SJCRH30 (cell line): ENCODE results near the gene ISOC2. TPM values are rescaled to one million over a fixed set of nuclear protein-coding genes. Genes with fewer than 3 reads are reported as not detected.
"Not testable (repeated sequence)": the region's sequence is repeated elsewhere in the genome, so short reads cannot be mapped to it uniquely, and the experiment has no call there.

Experiments
- DNase-seq, 2 experiments: peaks; one replicate each; pipeline ENCODE4 v3.0.0-alpha.2; 2015 to 2020
- H3K27ac ChIP-seq: fragments of 250-450 bp; sonication (Bioruptor Pico); 2 replicates; pipeline ENCODE4 v1.5.1; 2020; ENCODE audit warnings: mild to moderate bottlenecking, moderate library complexity
- H3K27me3 ChIP-seq: fragments of 250-450 bp; sonication (Bioruptor Pico); 2 replicates; pipeline ENCODE4 v1.5.1; 2020; ENCODE audit warnings: mild to moderate bottlenecking, moderate library complexity
- H3K36me3 ChIP-seq: fragments of 250-450 bp; sonication (Bioruptor Pico); 2 replicates; pipeline ENCODE4 v1.5.1; 2020; ENCODE audit warnings: mild to moderate bottlenecking, moderate library complexity
- H3K4me1 ChIP-seq: fragments of 250-450 bp; sonication (Bioruptor Pico); 2 replicates; pipeline ENCODE4 v1.5.1; 2020; ENCODE audit warnings: mild to moderate bottlenecking, moderate library complexity
- H3K4me3 ChIP-seq: fragments of 250-450 bp; sonication (Bioruptor Pico); 2 replicates; pipeline ENCODE4 v1.5.1; 2020; ENCODE audit warnings: mild to moderate bottlenecking, moderate library complexity
- H3K9me3 ChIP-seq: fragments of 250-450 bp; sonication (Bioruptor Pico); replicated peaks from 2 replicates; pipeline ENCODE4 v1.5.1; 2020; ENCODE audit warnings: mild to moderate bottlenecking, moderate library complexity
- total RNA-seq: library from RNA; depleted of rRNA; stranded (reverse); fragments of >200 nt; shearing (Covaris generic); gene quantifications from 2 replicates; pipeline ENCODE4 v1.2.3, GENCODE V29; 2014; rRNA removed

Gene ISOC2
- total RNA-seq, result 63.2 and 70.8 TPM in 2 replicates

- Histone ChIP-seq H3K27ac (peak within 1 kb of the TSS; percentile 76), H3K4me1 (peaks cover 7% of the 10 kb centered on the region; the same call in 1 of the 2 replicates), H3K27me3 (no peaks in the 10 kb centered on the region), H3K9me3 (no peaks in the 10 kb centered on the region), H3K4me3 (peak within 1 kb of the TSS; percentile 69), H3K36me3 (no peaks in the 10 kb centered on the region)
- peak; percentile 100 for DNase-seq
Observed at GRCh38 chr19:55461259-55461973, at the start of gene ISOC2. Gene ISOC2 (minus strand): TSS chr19:55461642. CDS start chr19:55456486, 5,156 bp downstream.

- Histone ChIP-seq H3K27me3 (no peaks in the 10 kb centered on the region), H3K36me3 (no peaks in the 10 kb centered on the region), H3K4me3 (no peak overlapping the region), H3K27ac (peak overlapping the region; percentile 60), H3K4me1 (peaks cover 35% of the 10 kb centered on the region), H3K9me3 (no peaks in the 10 kb centered on the region)
- DNase-seq, result peak; percentile 85 to 88
Observed at GRCh38 chr19:55508120-55508519, 46.7 kb upstream of the ISOC2 start.

- Histone ChIP-seq H3K4me1 (peaks cover 38% of the 10 kb centered on the region), H3K36me3 (no peaks in the 10 kb centered on the region), H3K27ac (peak overlapping the region; percentile 73), H3K9me3 (no peaks in the 10 kb centered on the region), H3K4me3 (no peak overlapping the region), H3K27me3 (no peaks in the 10 kb centered on the region)
- peak; percentile 62 to 87 for DNase-seq
Observed at GRCh38 chr19:55504981-55505380, 43.5 kb upstream of the ISOC2 start.

GRCh38 chr19:55504252-55504603 lies 42.8 kb upstream of the ISOC2 start:
- Histone ChIP-seq H3K36me3 (no peaks in the 10 kb centered on the region), H3K27ac (peak overlapping the region; percentile 73), H3K9me3 (no peaks in the 10 kb centered on the region), H3K27me3 (no peaks in the 10 kb centered on the region), H3K4me1 (peaks cover 38% of the 10 kb centered on the region), H3K4me3 (no peak overlapping the region; the same call in 1 of the 2 replicates)
- no peak for DNase-seq

GRCh38 chr19:55503502-55504251 lies 42.2 kb upstream of the ISOC2 start:
- H3K4me1 ChIP-seq, result peaks cover 40% of the 10 kb centered on the region
- peak; percentile 86 to 90 for DNase-seq
- H3K27ac ChIP-seq, result peak overlapping the region; percentile 73
- peak overlapping the region; percentile 37 for H3K4me3 ChIP-seq
- H3K9me3 ChIP-seq, result no peaks in the 10 kb centered on the region
- H3K36me3 ChIP-seq, result no peaks in the 10 kb centered on the region
- H3K27me3 ChIP-seq, result no peaks in the 10 kb centered on the region

GRCh38 chr19:55503157-55503501 lies 41.7 kb upstream of the ISOC2 start:
- H3K36me3 ChIP-seq, result no peaks in the 10 kb centered on the region
- peak in 1 of 2 experiments; percentile 72 for DNase-seq
- H3K4me3 ChIP-seq, result no peak overlapping the region
- H3K4me1 ChIP-seq, result peaks cover 42% of the 10 kb centered on the region
- peak overlapping the region; percentile 73 for H3K27ac ChIP-seq
- H3K27me3 ChIP-seq, result no peaks in the 10 kb centered on the region
- H3K9me3 ChIP-seq, result no peaks in the 10 kb centered on the region

- H3K4me1 ChIP-seq, result peaks cover 37% of the 10 kb centered on the region
- no peak for DNase-seq
- H3K27ac ChIP-seq, result peak overlapping the region; percentile 73
- no peaks in the 10 kb centered on the region for H3K9me3 ChIP-seq
- no peak overlapping the region for H3K4me3 ChIP-seq
- H3K36me3 ChIP-seq, result no peaks in the 10 kb centered on the region
- no peaks in the 10 kb centered on the region for H3K27me3 ChIP-seq
Observed at GRCh38 chr19:55502197-55502952, 40.9 kb upstream of the ISOC2 start.

GRCh38 chr19:55500368-55500952 lies 39.0 kb upstream of the ISOC2 start:
- Histone ChIP-seq H3K4me1 (peaks cover 45% of the 10 kb centered on the region), H3K4me3 (no peak overlapping the region), H3K27ac (no peak overlapping the region), H3K27me3 (no peaks in the 10 kb centered on the region), H3K36me3 (no peaks in the 10 kb centered on the region), H3K9me3 (no peaks in the 10 kb centered on the region)
- no peak for DNase-seq

GRCh38 chr19:55498246-55498840 lies 36.9 kb upstream of the ISOC2 start:
- H3K27ac ChIP-seq, result no peak overlapping the region
- no peaks in the 10 kb centered on the region for H3K27me3 ChIP-seq
- no peak overlapping the region for H3K4me3 ChIP-seq
- H3K36me3 ChIP-seq, result no peaks in the 10 kb centered on the region
- peaks cover 28% of the 10 kb centered on the region for H3K4me1 ChIP-seq
- DNase-seq, result peak in 1 of 2 experiments; percentile 61
- H3K9me3 ChIP-seq, result no peaks in the 10 kb centered on the region

- Histone ChIP-seq H3K4me1 (peaks cover 23% of the 10 kb centered on the region), H3K36me3 (no peaks in the 10 kb centered on the region)
Observed at GRCh38 chr19:55497763-55498162, 36.3 kb upstream of the ISOC2 start.

GRCh38 chr19:55496820-55497219 lies 35.4 kb upstream of the ISOC2 start:
- not testable (repeated sequence) for H3K27me3 ChIP-seq, H3K9me3 ChIP-seq, H3K4me3 ChIP-seq, H3K36me3 ChIP-seq, H3K27ac ChIP-seq, DNase-seq
- peaks cover 29% of the 10 kb centered on the region for H3K4me1 ChIP-seq

More at GRCh38 chr19:55497763-55498162, 36.3 kb upstream of the ISOC2 start:
- Histone ChIP-seq H3K27me3 (no peaks in the 10 kb centered on the region), H3K27ac (no peak overlapping the region), H3K4me3 (no peak overlapping the region), H3K9me3 (no peaks in the 10 kb centered on the region)
- no peak for DNase-seq

GRCh38 chr19:55495646-55496349 lies 34.4 kb upstream of the ISOC2 start:
- Histone ChIP-seq H3K27me3 (no peaks in the 10 kb centered on the region), H3K27ac (no peak overlapping the region), H3K4me3 (no peak overlapping the region), H3K4me1 (peaks cover 29% of the 10 kb centered on the region), H3K36me3 (no peaks in the 10 kb centered on the region), H3K9me3 (no peaks in the 10 kb centered on the region)
- DNase-seq, result peak; percentile 75 to 82

- no peaks in the 10 kb centered on the region for H3K9me3 ChIP-seq
- H3K4me3 ChIP-seq, result peak overlapping the region; percentile 28
- H3K27me3 ChIP-seq, result no peaks in the 10 kb centered on the region
- H3K27ac ChIP-seq, result no peak overlapping the region
- no peaks in the 10 kb centered on the region for H3K36me3 ChIP-seq
- peaks cover 33% of the 10 kb centered on the region for H3K4me1 ChIP-seq
- DNase-seq, result no peak
Observed at GRCh38 chr19:55494172-55494761, 32.8 kb upstream of the ISOC2 start.
